A549 (cell line): ENCODE results near the gene ACOT7. TPM values are rescaled to one million over a fixed set of nuclear protein-coding genes. Genes with fewer than 3 reads are reported as not detected.

Experiments
- ATAC-seq, 2 experiments: fragments of 200-7000 bp in 1 of 2; fragments of >200 bp in 1 of 2; cut with Nextera tagmentation in 1 of 2; cut with Tn5 transposase in 1 of 2; 3 replicates each; pipeline versions ENCODE4 v1.8.0 to v1.9.1; 2018 to 2020; ENCODE audit warnings: mild to moderate bottlenecking in 1 of 2, moderate library complexity in 1 of 2
- CTCF ChIA-PET: fragments of 300-600 bp; sonication (Branson Sonifier 250); formaldehyde crosslinking; extraction: SDS; loops from one replicate; lab custom pipeline; 2021; ENCODE audit warnings: antibody characterized with exemption, inconsistent platforms; lab: Yijun Ruan, JAX
- POLR2A ChIA-PET: fragments of 350-600 bp; formaldehyde crosslinking; extraction: SDS; loops from one replicate; lab custom pipeline; 2021; ENCODE audit warnings: antibody characterized with exemption, inconsistent platforms; lab: Yijun Ruan, JAX
- DNase-seq, 2 experiments: peaks; one replicate each; pipeline versions ENCODE4 v3.0.0 to v3.0.0-alpha.2; 2011 to 2016; ENCODE audit warnings: low read depth in 1 of 2, low spot score in 1 of 2
- FAIRE-seq: peaks from 2 replicates; lab custom pipeline; 2011; peaks lifted over from hg19 to GRCh38; lab: Jason Lieb, UNC
- H3K27ac ChIP-seq, 2 experiments: fragments of >200 bp; sonication (Bioruptor Twin); formaldehyde crosslinking; 3 replicates each; pipeline ENCODE4 v1.5.1; 2016 to 2017
- H3K4me1 ChIP-seq: fragments of >200 bp; sonication (Bioruptor Twin); formaldehyde crosslinking; 3 replicates; pipeline ENCODE4 v1.6.1; 2016
- H3K4me2 ChIP-seq: fragments of >200 bp; sonication (Bioruptor Twin); formaldehyde crosslinking; 3 replicates; pipeline ENCODE4 v1.6.1; 2016
- H3K4me3 ChIP-seq: fragments of >200 bp; sonication (Bioruptor Twin); formaldehyde crosslinking; 3 replicates; pipeline ENCODE4 v1.5.1; 2016
- H3K9me3 ChIP-seq: fragments of >200 bp; sonication (Bioruptor Twin); formaldehyde crosslinking; 3 replicates; pipeline ENCODE4 v1.6.1; 2016
- ATOH8 ChIP-seq: fragments of 250-450 bp; sonication (Bioruptor Pico); IDR thresholded peaks from 2 replicates; pipeline ENCODE4 v1.5.0; 2020; ENCODE audit warnings: low read depth, mild to moderate bottlenecking, moderate library complexity
- BCL3 ChIP-seq: fragments of >200 bp; sonication (Bioruptor Twin); formaldehyde crosslinking; IDR thresholded peaks from 3 replicates; pipeline ENCODE4 v1.6.1; 2016
- BHLHE40 ChIP-seq: IDR thresholded peaks from 2 replicates; pipeline ENCODE4 v1.6.1; 2012; ENCODE audit warnings: low read depth, low read length, inconsistent platforms
- CHD2 ChIP-seq: fragments of 150-350 bp; IDR thresholded peaks from 2 replicates; pipeline ENCODE4 v1.6.1; 2014; ENCODE audit warnings: low read length; ENCODE audit not compliant: partially characterized antibody
- CHD4 ChIP-seq: fragments of 200-600 bp; sonication (generic); IDR thresholded peaks from 2 replicates; pipeline ENCODE4 v1.6.1; 2016; ENCODE audit warnings: antibody characterized with exemption, mild to moderate bottlenecking, borderline replicate concordance
- EHF ChIP-seq: fragments of 250-450 bp; sonication (Bioruptor Pico); IDR thresholded peaks from 2 replicates; pipeline ENCODE4 v1.5.0; 2020; ENCODE audit warnings: mild to moderate bottlenecking
- ESRRA ChIP-seq: fragments of 150-350 bp; IDR thresholded peaks from 2 replicates; pipeline ENCODE4 v1.6.1; 2014; ENCODE audit warnings: mild to moderate bottlenecking, low read length, borderline replicate concordance
- FOSL2 ChIP-seq, 2 experiments: fragments of 450-650 bp in 1 of 2; fragments of >200 bp in 1 of 2; sonication (Bioruptor Twin) in 1 of 2; formaldehyde crosslinking; IDR thresholded peaks; 2 replicates each; pipeline versions ENCODE4 v1.5.0 to v1.6.1; 2016 to 2020; ENCODE audit warnings: mild to moderate bottlenecking in 1 of 2, moderate library complexity in 1 of 2
- GATA3 ChIP-seq: IDR thresholded peaks from 2 replicates; pipeline ENCODE4 v1.6.1; 2012; ENCODE audit warnings: borderline replicate concordance
- HDAC2 ChIP-seq: fragments of 200-600 bp; sonication (generic); IDR thresholded peaks from 2 replicates; pipeline ENCODE4 v1.6.1; 2016
- HEYL ChIP-seq: fragments of 250-450 bp; sonication (Bioruptor Pico); IDR thresholded peaks from 2 replicates; pipeline ENCODE4 v1.8.0; 2021; ENCODE audit warnings: mild to moderate bottlenecking, moderate library complexity
- HOXA7 ChIP-seq: fragments of 250-450 bp; sonication (Bioruptor Pico); IDR thresholded peaks from 2 replicates; pipeline ENCODE4 v1.5.0; 2020; ENCODE audit warnings: mild to moderate bottlenecking, moderate library complexity
- HOXB13 ChIP-seq: fragments of 250-450 bp; sonication (Bioruptor Pico); IDR thresholded peaks from 2 replicates; pipeline ENCODE4 v1.5.0; 2020; ENCODE audit warnings: low read depth, mild to moderate bottlenecking, moderate library complexity
- HOXB5 ChIP-seq: fragments of 250-450 bp; sonication (Bioruptor Pico); IDR thresholded peaks from 2 replicates; pipeline ENCODE4 v1.5.0; 2020; ENCODE audit warnings: mild to moderate bottlenecking, moderate library complexity
- JUNB ChIP-seq: fragments of >200 bp; sonication (Bioruptor Twin); formaldehyde crosslinking; IDR thresholded peaks from 2 replicates; pipeline ENCODE4 v1.6.1; 2016
- MAZ ChIP-seq: fragments of 150-350 bp; IDR thresholded peaks from 2 replicates; pipeline ENCODE4 v1.6.1; 2014; ENCODE audit warnings: antibody characterized with exemption, low read depth, low read length, borderline replicate concordance
- NFE2L2 ChIP-seq: fragments of 150-350 bp; conservative IDR thresholded peaks from 2 replicates; pipeline ENCODE4 v1.6.1; 2014; ENCODE audit warnings: low read length
- PBX3 ChIP-seq: IDR thresholded peaks from 2 replicates; pipeline ENCODE4 v1.6.1; 2012
- POLR2AphosphoS2 ChIP-seq: conservative IDR thresholded peaks from 2 replicates; pipeline ENCODE4 v1.6.1; 2012; ENCODE audit warnings: low read length, improper control_type of control experiment, inconsistent platforms
- RCOR1 ChIP-seq: fragments of 150-350 bp; IDR thresholded peaks from 2 replicates; pipeline ENCODE4 v1.6.1; 2014; ENCODE audit warnings: antibody characterized with exemption, low read length, low read depth
- RNF2 ChIP-seq: fragments of 200-600 bp; sonication (generic); IDR thresholded peaks from 2 replicates; pipeline ENCODE4 v1.6.1; 2016; ENCODE audit warnings: low read depth, mild to moderate bottlenecking, antibody characterized with exemption, moderate library complexity, borderline replicate concordance
- SMC3 ChIP-seq: fragments of >200 bp; sonication (Bioruptor Twin); formaldehyde crosslinking; IDR thresholded peaks from 3 replicates; pipeline ENCODE4 v1.6.1; 2018; ENCODE audit warnings: inconsistent platforms
- SREBF2 ChIP-seq: fragments of 450-650 bp; IDR thresholded peaks from 2 replicates; pipeline ENCODE4 v1.6.1; 2014; ENCODE audit warnings: mild to moderate bottlenecking, moderate library complexity
- TFCP2L1 ChIP-seq: fragments of 250-450 bp; sonication (Bioruptor Pico); IDR thresholded peaks from 2 replicates; pipeline ENCODE4 v1.5.0; 2021; ENCODE audit warnings: mild to moderate bottlenecking
- TP53 ChIP-seq: fragments of 250-450 bp; sonication (Bioruptor Pico); IDR thresholded peaks from 2 replicates; pipeline ENCODE4 v1.5.0; 2021; ENCODE audit warnings: mild to moderate bottlenecking, moderate library complexity
- ZC3H11A ChIP-seq: fragments of 450-650 bp; IDR thresholded peaks from 2 replicates; pipeline ENCODE4 v1.6.1; 2014; ENCODE audit warnings: antibody characterized with exemption, mild to moderate bottlenecking
- ZFP36 ChIP-seq: fragments of 450-650 bp; IDR thresholded peaks from 2 replicates; pipeline ENCODE4 v1.6.1; 2014; ENCODE audit warnings: borderline replicate concordance; ENCODE audit not compliant: partially characterized antibody
- ZNF302 ChIP-seq: fragments of 250-450 bp; sonication (Bioruptor Pico); IDR thresholded peaks from 2 replicates; pipeline ENCODE4 v1.9.0; 2021; ENCODE audit warnings: inconsistent platforms, mild to moderate bottlenecking, moderate library complexity
- WGBS: methylation state at CpG from one replicate; pipeline ENCODE4 v1.1.6; 2017; ENCODE audit errors: missing lambda C conversion rate; 5-methylcytosine and 5-hydroxymethylcytosine counted together
- polyA plus RNA-seq, 4 experiments: library from polyadenylated mRNA; depleted of rRNA in 3 of 4; stranded (reverse); fragments of >200 nt; fragmentation: RNase III in 1 of 4; extraction: RNeasy Plus Mini Kit Qiagen cat#74134 plus additional on column Dnase treatment in 1 of 4; gene quantifications; 2 replicates in 3 of 4; 3 replicates in 1 of 4; pipeline ENCODE4 v1.2.3, GENCODE V29; 2011 to 2017

ACOT7 gene
- polyA plus RNA-seq, 2 of the 4 experiments (the other 2 are of a cell fraction), result 48.0 to 49.6 TPM

GRCh38 chr1:6279613-6280383, 113.8 kb downstream of the ACOT7 start:
- ATAC-seq (no peak), DNase-seq (no peak), FAIRE-seq (no peak)
- Histone ChIP-seq H3K4me1 (no peaks in the 10 kb centered on the region), H3K4me2 (no peak overlapping the region), H3K9me3 (no peaks in the 10 kb centered on the region), H3K27ac (no peak overlapping the region), H3K4me3 (no peak overlapping the region)
- 94% methylated on average over 13 of the region's 31 CpGs for WGBS
- POLR2A ChIA-PET, result no interaction called here
- CTCF ChIA-PET, result interaction anchor here (1.4 to 3.9 kb wide), 2 partner anchors 29 to 33 kb away, joined by 3 to 17 read pairs; no protein-coding TSS in a partner anchor
- TF ChIP-seq BCL3, result no peak
- no peak for TF ChIP-seq ESRRA
- no peak for TF ChIP-seq HOXB5 (CRISPR knock-in tag)
- no peak for TF ChIP-seq HEYL
- no peak for TF ChIP-seq TP53 (CRISPR knock-in tag)
- no peak for TF ChIP-seq CHD4
- TF ChIP-seq ZFP36, result no peak
- TF ChIP-seq TFCP2L1 (CRISPR knock-in tag), result no peak
- no peak for TF ChIP-seq GATA3
- TF ChIP-seq HOXA7 (CRISPR knock-in tag), result no peak
- TF ChIP-seq MAZ, result no peak

- no peaks in the 10 kb centered on the region for H3K9me3 ChIP-seq
- ChIA-PET CTCF (interaction anchor here (1.4 to 3.9 kb wide), 2 partner anchors 32 to 33 kb away, joined by 8 to 17 read pairs; no protein-coding TSS in a partner anchor), POLR2A (no interaction called here)
- H3K4me1 ChIP-seq, result no peaks in the 10 kb centered on the region
- ATAC-seq (no peak), FAIRE-seq (no peak), DNase-seq (no peak)
- WGBS, result 89% methylated on average over 9 of the region's 10 CpGs
- H3K4me2 ChIP-seq, result no peak overlapping the region
- H3K4me3 ChIP-seq, result no peak overlapping the region
- TF ChIP-seq SMC3, result no peak
- no peak for TF ChIP-seq PBX3
- no peak for TF ChIP-seq NFE2L2
- TF ChIP-seq POLR2AphosphoS2, result no peak
- TF ChIP-seq ZC3H11A, result no peak
- no peak for TF ChIP-seq JUNB
- no peak for TF ChIP-seq ATOH8 (CRISPR knock-in tag)
- no peak for TF ChIP-seq HOXB13
- TF ChIP-seq SREBF2, result no peak
- no peak for TF ChIP-seq CHD2
- TF ChIP-seq TFCP2L1 (CRISPR knock-in tag), result no peak
- TF ChIP-seq ESRRA, result no peak
- no peak for TF ChIP-seq CHD4
- no peak overlapping the region for H3K27ac ChIP-seq
Measured at GRCh38 chr1:6279066-6279465, 114.5 kb downstream of the ACOT7 start.

GRCh38 chr1:6278263-6278662, 115.3 kb downstream of the ACOT7 start:
- no peak for FAIRE-seq
- ChIA-PET POLR2A (no interaction called here), CTCF (interaction anchor here (1.4 kb wide), 1 partner anchor 32 kb away, joined by 8 read pairs; no protein-coding TSS in a partner anchor)
- no peak for TF ChIP-seq BHLHE40
- TF ChIP-seq EHF, result no peak
- TF ChIP-seq HDAC2, result no peak
- TF ChIP-seq NFE2L2, result no peak
- TF ChIP-seq BCL3, result no peak
- no peak for TF ChIP-seq RNF2
- no peak for TF ChIP-seq JUNB
- no peak for TF ChIP-seq POLR2AphosphoS2
- TF ChIP-seq RCOR1, result no peak
- TF ChIP-seq ZNF302 (CRISPR knock-in tag), result no peak
- no peak for TF ChIP-seq FOSL2 (IDR thresholded peaks at IDR 0.05)
- TF ChIP-seq FOSL2 (CRISPR knock-in tag; IDR thresholded peaks at IDR 0.05), result no peak
- TF ChIP-seq HOXB5 (CRISPR knock-in tag), result no peak
- no peak for TF ChIP-seq PBX3

More at GRCh38 chr1:6278263-6278662, 115.3 kb downstream of the ACOT7 start:
- ATAC-seq (no peak), DNase-seq (no peak)
- WGBS, result 88% methylated on average over 8 of the region's 9 CpGs
- Histone ChIP-seq H3K27ac (no peak overlapping the region), H3K4me3 (no peak overlapping the region), H3K4me2 (no peak overlapping the region), H3K9me3 (no peaks in the 10 kb centered on the region), H3K4me1 (no peaks in the 10 kb centered on the region)
